ENCODE measurements around the gene ACOD1.

DNA sequence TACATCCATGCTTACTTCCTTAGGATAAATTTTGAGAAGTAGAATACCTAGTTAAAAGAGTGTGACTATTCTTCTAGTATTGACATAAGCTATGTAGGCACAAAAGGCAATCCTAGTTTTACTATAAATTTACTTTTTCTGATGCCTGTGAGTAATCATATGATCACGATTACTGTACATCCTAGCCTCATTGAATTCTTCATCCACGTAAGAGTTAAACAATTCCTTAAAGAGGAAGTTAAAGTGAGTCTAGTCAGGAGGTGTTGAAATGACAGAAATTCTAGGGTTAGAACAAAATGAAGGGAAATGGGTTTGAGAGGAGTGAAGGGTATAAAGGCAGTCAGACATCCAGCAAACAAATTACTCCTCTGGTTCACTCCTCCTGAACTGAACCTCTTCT lies at the start of gene ACOD1:
- no peak for TF ChIP-seq POLR2A (IDR thresholded peaks at IDR 0.05)
- TF ChIP-seq, protein P1, sequence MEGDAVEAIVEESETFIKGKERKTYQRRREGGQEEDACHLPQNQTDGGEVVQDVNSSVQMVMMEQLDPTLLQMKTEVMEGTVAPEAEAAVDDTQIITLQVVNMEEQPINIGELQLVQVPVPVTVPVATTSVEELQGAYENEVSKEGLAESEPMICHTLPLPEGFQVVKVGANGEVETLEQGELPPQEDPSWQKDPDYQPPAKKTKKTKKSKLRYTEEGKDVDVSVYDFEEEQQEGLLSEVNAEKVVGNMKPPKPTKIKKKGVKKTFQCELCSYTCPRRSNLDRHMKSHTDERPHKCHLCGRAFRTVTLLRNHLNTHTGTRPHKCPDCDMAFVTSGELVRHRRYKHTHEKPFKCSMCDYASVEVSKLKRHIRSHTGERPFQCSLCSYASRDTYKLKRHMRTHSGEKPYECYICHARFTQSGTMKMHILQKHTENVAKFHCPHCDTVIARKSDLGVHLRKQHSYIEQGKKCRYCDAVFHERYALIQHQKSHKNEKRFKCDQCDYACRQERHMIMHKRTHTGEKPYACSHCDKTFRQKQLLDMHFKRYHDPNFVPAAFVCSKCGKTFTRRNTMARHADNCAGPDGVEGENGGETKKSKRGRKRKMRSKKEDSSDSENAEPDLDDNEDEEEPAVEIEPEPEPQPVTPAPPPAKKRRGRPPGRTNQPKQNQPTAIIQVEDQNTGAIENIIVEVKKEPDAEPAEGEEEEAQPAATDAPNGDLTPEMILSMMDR (IDR thresholded peaks at IDR 0.05): no peak
